Large intestine (tissue), 3 donors: ENCODE measurements around the gene ZC3H14. TPM values are rescaled to one million over a fixed set of nuclear protein-coding genes. Genes with fewer than 3 reads are reported as not detected.

Experiments used
- DNase-seq, 2 donors: peaks; one replicate each; pipeline versions ENCODE4 v3.0.0 to v3.0.0-alpha.2; 2013
- H3K27ac ChIP-seq: one replicate; pipeline ENCODE4 v1.5.1; 2013; ENCODE audit warnings: low read length
- H3K27me3 ChIP-seq: 2 replicates; pipeline ENCODE4 v1.6.1; 2013; ENCODE audit warnings: low read length; ENCODE audit not compliant: control insufficient read depth, insufficient read depth
- H3K36me3 ChIP-seq: 2 replicates; pipeline ENCODE4 v1.6.1; 2013; ENCODE audit warnings: low read length; ENCODE audit not compliant: control insufficient read depth, insufficient read depth
- H3K4me1 ChIP-seq: one replicate; pipeline ENCODE4 v1.6.1; 2013; ENCODE audit warnings: low read length; ENCODE audit not compliant: control insufficient read depth, insufficient read depth
- H3K4me3 ChIP-seq: one replicate; pipeline ENCODE4 v1.5.1; 2013; ENCODE audit warnings: low read length
- H3K9me3 ChIP-seq: one replicate; pipeline ENCODE4 v1.6.1; 2013; ENCODE audit warnings: mild to moderate bottlenecking, low read depth, low read length, moderate library complexity; ENCODE audit not compliant: control insufficient read depth
- WGBS: methylation state at CpG from one replicate; pipeline ENCODE4 v1.1.5; 2013; ENCODE audit warnings: low lambda C conversion rate; ENCODE audit not compliant: insufficient coverage; 5-methylcytosine and 5-hydroxymethylcytosine counted together
- polyA plus RNA-seq: library from polyadenylated mRNA; unstranded; fragments of 120-200 nt; gene quantifications from one replicate; pipeline ENCODE4 v1.2.1, GENCODE V29; 2013

The ZC3H14 gene
- polyA plus RNA-seq, 1 donor, result 65.0 TPM

GRCh38 chr14:88669346-88669745, 106.5 kb downstream of the ZC3H14 start:
- Histone ChIP-seq H3K36me3 (no peaks in the 10 kb centered on the region), H3K4me3 (no peak overlapping the region), H3K27me3 (no peaks in the 10 kb centered on the region), H3K27ac (no peak overlapping the region), H3K4me1 (no peaks in the 10 kb centered on the region), H3K9me3 (no peaks in the 10 kb centered on the region)
- WGBS, result no CpG with 5 or more reads among the region's 4 CpGs
- DNase-seq, result no peak

Other genes starting within 250 kb of the ZC3H14 start
- gene KCNK10, start 239.8 kb upstream of the ZC3H14 start, polyA plus RNA-seq, result 4.5 TPM
- 18.0 TPM for gene SPATA7, start 177.4 kb upstream of the ZC3H14 start, polyA plus RNA-seq
- 11.9 TPM for gene PTPN21, start 8.0 kb upstream of the ZC3H14 start, polyA plus RNA-seq
- gene EML5, start 229.9 kb downstream of the ZC3H14 start, polyA plus RNA-seq, result 6.2 TPM